HG03095 (cell line): ENCODE data around the gene SP3.

Experiments used
- ATAC-seq: cut with Tn5 transposase; IDR thresholded peaks from one replicate; pipeline ENCODE4 v1.9.1; 2021; ENCODE audit warnings: moderate library complexity; ENCODE audit not compliant: unreplicated experiment

The SP3 gene

DNA sequence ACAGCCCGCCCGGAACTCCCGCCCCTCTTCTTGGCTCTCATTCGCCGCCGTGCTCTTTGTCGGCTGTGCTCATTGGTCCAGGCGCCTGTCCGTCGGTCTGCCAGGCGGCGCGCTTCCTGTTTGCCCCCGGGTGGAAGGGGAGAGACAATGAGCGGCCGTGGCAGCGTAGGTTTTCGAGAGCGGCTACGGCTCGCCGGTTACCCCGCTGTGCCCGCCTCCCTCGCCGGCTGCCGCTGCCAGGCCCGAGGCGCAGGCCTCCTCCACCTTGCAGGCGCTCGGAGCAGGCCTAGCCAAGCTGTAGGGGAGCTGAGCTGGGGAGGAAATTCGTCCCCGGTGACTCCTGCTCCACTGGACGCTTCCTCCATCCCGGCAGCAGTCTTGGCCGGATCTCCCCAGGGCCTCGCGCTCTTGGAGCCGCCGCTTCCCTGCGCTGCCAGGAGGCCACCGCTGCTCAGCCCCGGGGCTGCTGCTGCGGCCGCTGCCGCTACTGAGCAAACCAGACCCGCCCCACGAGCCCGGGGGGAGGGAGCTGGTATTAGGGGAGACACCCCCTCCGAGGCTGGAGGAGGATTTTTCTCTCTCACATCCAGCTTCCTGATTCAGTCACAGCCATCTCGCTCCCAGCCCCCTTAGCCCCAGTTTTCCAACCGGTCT lies at the start of gene SP3:
SP3 (minus strand) TSS at position 2 of the 654 bp plus-strand sequence. CDS start 202 bp downstream, outside the sequence.
- ATAC-seq, result peak; percentile 70

- no peak for ATAC-seq
Observed at GRCh38 chr2:174014699-174015070, 49.5 kb upstream of the SP3 start.

DNA sequence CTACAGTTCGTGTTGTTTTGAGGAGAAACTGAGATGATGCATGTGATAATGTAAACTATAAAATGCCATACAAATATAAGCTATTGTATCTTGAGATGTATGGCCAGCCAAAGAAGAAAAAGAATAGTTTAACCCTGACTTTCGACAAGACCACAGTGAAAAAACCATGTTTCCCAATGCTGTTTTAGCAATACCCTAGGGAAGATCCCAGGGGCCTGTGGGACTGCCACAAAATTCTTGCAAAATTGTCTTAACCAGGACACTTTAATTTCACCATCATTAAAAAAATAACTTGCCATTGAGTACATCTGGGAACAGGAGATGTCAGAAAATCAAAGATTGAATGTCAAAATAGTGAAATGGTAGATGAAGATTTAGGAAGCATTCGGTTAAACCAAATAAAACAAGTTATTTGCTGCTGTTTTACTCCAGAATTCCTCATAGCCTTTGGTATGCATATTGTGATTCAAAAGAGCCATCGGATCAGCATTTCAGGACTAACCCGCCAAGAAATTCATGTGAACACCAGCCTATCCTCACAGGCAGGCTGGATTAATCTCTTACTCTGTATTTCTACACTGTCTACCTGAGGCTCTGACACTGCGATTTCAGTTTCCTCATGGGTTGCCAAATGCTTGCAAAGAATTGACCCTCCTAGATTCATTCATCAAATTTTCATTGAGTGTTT lies 49.0 kb upstream of the SP3 start:
- no peak for ATAC-seq

- no peak for ATAC-seq
Observed at GRCh38 chr2:174013315-174013751, 48.2 kb upstream of the SP3 start.

DNA sequence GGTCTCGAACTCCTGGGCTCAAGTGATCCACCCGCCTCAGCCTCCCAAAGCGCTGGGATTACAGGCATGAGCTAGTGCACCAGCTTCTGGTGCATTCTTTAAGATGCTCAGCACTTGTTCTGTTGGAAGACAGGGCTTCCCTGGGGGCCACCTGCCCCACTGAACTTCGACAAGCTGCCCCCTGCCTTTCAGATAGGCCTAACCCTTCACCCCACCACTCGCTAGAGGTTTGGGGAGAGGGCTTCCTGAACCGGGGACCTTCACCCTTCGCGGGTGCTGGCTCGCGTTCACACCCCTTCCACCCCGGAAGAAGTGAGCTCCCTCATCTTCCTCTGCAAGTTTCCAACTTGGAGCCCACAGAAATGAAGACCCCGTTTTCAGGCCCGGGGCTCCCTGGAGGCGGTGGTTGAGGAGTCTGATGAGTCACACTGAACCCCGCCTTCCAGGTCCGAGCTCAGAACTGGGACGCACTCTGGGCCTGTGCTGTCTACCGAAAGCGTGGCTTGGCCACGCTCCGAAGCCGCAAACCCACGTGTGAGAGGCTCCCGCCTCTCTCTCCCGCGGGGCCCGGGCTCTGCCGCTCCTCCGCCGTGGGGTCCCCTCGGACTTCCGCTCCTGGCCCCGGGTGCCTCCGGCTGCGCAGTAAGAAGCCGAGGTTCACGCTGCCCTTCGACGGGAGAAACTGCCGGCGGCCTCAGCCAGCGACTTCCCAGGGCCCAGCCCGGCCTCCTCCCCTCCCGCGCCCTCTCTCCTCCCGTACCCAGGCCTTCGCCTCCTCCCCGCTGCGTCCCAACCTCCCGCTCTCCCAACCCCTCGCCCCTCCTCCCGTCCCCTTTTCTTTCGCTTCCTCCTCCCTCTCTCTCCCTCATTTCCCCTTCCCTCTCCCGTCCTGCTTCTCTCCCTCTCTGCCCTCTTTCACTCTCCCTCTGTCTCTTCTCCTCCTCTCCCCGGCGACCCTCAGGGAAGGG lies 47.5 kb upstream of the SP3 start:
- no peak for ATAC-seq

- ATAC-seq, result no peak
Observed at GRCh38 chr2:174011796-174012195, 46.6 kb upstream of the SP3 start.

- ATAC-seq, result no peak
Observed at GRCh38 chr2:174011173-174011572, 46.0 kb upstream of the SP3 start.

- no peak for ATAC-seq
Observed at GRCh38 chr2:174009488-174010223, 44.5 kb upstream of the SP3 start.

DNA sequence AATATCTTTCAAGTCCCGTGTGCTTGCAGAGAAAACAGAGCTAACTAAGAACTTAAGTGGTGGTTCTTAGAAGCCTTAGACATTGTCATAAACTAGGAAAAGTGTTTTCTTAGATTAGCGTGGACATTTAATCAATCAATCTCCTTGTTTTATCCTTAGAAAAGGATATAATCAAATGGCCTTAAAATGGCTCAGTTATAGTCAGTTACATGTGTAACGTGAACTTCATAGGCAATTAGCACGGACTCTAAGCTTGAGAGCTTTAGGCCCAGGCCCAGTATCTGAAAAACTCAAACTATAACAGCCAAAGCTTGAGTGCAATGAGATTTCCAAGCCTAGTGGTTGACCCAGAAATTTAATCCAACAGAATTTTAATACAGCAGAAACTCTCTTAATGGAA lies 43.5 kb upstream of the SP3 start:
- ATAC-seq, result no peak

DNA sequence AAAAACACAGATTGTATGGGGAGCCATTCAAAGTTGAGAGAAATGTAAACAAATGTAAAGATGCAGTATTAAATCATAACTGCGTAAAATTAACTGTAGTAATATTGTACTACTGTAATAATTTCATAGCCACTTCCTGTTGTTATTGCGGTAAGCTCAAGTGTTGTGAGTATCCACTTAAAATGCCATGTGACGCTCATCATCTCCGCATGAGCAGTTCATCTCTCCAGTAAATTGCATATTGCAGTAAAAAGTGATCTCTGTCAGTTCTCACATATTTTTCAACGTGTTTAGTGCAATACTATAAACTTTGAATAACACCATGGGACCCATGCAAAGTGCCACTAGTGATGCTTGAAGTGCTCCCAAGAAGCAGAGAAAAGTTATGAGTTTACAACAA lies 41.8 kb upstream of the SP3 start:
- ATAC-seq, result no peak

GRCh38 chr2:174005801-174006419 lies 40.7 kb upstream of the SP3 start:
- ATAC-seq, result no peak

- peak; percentile 89 for ATAC-seq
Observed at GRCh38 chr2:174004905-174005605, 39.9 kb upstream of the SP3 start.

DNA sequence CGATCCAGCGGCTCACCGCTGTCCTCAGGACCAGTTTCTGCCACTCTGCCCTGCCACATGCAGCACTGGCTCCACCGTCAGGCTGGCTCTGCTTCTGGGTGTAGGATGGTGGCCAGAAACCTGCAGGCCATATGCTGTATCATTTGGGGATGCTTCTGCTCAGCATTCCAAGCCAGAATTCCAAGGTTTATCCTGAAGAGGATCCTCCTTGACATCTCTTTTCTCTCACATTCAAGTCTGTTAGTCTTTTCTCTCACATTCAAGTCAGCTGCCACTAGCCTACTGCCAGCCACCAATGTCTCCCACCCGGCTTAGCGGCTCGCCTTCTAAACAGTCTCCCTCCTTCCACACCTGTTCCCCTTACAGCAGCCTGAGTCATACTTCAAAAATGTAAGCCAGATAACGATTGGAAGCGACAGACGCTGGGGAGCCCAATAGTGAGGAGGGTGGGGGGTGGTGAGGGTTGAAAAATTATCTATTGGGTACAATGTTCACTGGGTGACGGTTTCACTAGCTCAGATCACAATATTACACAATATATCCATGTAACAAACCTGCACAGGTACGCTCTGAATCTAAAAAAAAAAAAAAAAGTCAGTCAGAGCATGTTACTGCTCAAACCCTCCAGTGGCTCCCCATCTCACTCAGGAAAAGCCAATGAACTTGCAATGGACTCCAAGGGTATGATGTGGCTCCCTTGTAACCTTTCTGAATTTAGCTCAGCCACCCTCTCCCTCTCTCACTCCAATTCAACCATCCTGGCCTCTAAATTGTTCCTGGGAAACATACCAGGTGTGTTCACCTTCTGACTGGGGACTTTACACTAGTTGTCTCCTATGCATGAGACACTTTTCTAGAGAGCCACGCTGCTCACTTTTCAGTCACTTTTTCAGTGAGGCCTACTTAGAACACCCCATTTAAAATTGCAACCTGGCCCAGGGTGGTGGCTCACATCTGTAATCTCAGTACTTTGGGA lies 38.8 kb upstream of the SP3 start:
- ATAC-seq, result no peak

DNA sequence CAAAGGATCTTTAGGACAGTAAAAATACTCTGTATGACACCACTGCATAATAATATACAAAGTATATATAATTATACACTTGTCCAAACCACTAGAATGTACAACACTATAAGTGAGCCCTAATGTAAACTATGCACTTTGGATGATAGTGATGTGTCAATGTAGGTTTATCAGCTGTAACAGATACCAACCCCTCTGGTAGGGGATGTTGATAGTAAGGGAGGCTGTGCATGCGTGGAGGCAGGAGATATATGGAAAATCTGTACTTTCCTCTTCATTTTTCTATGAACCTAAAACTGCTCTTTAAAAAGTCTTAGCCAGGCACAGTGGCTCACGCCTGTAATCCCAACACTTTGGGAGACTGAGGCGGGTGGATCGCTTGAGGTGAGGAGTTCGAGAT lies 37.5 kb upstream of the SP3 start:
- no peak for ATAC-seq

GRCh38 chr2:174001107-174001506 lies 35.9 kb upstream of the SP3 start:
- no peak for ATAC-seq

DNA sequence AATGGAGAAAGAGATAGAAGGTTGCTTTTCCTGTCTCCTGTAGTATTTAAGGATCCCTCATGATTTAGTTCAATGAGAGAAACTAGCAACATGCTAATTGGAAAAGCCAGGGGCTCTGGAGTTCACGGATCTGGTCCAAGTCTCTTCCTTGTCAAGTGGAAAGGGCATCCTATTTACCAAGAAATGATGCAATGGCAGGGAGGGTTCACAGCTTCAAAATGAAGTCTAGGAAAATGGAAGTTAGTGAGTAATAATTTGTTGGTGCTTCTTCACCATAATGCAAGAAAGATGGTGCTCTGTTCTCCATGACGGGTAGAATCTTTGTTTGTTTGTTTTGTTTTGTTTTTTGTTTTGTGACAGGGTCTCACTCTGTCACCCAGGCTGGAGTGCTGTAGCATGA lies 34.6 kb upstream of the SP3 start:
- ATAC-seq, result no peak

- no peak for ATAC-seq
Observed at GRCh38 chr2:173999272-173999671, 34.1 kb upstream of the SP3 start.

GRCh38 chr2:173998386-173998785 lies 33.2 kb upstream of the SP3 start:
- no peak for ATAC-seq

- no peak for ATAC-seq
Observed at GRCh38 chr2:173997753-173998152, 32.6 kb upstream of the SP3 start.
